LNCaP clone FGC (cell line): ENCODE results near the gene LRP3.
"Not testable (repeated sequence)": the region's sequence is repeated elsewhere in the genome, so short reads cannot be mapped to it uniquely, and the experiment has no call there.

Experiments used
- DNase-seq: peaks from one replicate; pipeline ENCODE4 v3.0.0-alpha.2; 2011; ENCODE audit warnings: low read depth
- H3K4me3 ChIP-seq: 2 replicates; pipeline ENCODE4 v1.5.1; 2011; ENCODE audit warnings: mild to moderate bottlenecking, low read depth, low read length, control low read depth
- TF ChIP-seq, protein P1 (sequence below): IDR thresholded peaks from 2 replicates; pipeline ENCODE4 v1.5.1; 2012; ENCODE audit warnings: mild to moderate bottlenecking; ENCODE audit not compliant: control insufficient read depth, insufficient read depth; ENCODE audit errors: extremely low read depth

The LRP3 gene

GRCh38 chr19:33156334-33156733 lies 37.8 kb upstream of the LRP3 start:
- TF ChIP-seq, protein P1, sequence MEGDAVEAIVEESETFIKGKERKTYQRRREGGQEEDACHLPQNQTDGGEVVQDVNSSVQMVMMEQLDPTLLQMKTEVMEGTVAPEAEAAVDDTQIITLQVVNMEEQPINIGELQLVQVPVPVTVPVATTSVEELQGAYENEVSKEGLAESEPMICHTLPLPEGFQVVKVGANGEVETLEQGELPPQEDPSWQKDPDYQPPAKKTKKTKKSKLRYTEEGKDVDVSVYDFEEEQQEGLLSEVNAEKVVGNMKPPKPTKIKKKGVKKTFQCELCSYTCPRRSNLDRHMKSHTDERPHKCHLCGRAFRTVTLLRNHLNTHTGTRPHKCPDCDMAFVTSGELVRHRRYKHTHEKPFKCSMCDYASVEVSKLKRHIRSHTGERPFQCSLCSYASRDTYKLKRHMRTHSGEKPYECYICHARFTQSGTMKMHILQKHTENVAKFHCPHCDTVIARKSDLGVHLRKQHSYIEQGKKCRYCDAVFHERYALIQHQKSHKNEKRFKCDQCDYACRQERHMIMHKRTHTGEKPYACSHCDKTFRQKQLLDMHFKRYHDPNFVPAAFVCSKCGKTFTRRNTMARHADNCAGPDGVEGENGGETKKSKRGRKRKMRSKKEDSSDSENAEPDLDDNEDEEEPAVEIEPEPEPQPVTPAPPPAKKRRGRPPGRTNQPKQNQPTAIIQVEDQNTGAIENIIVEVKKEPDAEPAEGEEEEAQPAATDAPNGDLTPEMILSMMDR: no peak
- no peak overlapping the region for H3K4me3 ChIP-seq
- no peak for DNase-seq

DNA sequence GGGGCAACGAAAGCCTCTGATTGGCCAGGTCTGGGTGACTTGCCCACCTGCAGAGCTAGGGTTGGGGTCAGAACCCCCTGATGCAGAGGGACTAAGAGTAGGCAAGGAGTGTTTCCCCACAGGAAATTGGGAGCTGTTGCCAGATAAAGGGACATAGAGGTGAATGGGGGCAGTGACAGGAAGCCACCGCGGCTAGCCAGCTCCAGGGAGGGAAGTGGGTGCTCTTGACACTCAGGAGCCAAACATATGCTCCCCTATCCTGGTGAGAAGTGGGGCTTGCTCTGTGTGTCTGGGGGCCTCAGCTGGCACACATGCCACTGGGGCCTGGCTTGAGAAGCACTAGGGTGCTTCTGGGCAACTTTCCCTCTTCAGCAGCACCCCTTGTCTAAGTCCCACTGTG lies 36.2 kb upstream of the LRP3 start:
- H3K4me3 ChIP-seq: no peak overlapping the region
- TF ChIP-seq, protein P1: no peak
- no peak for DNase-seq

DNA sequence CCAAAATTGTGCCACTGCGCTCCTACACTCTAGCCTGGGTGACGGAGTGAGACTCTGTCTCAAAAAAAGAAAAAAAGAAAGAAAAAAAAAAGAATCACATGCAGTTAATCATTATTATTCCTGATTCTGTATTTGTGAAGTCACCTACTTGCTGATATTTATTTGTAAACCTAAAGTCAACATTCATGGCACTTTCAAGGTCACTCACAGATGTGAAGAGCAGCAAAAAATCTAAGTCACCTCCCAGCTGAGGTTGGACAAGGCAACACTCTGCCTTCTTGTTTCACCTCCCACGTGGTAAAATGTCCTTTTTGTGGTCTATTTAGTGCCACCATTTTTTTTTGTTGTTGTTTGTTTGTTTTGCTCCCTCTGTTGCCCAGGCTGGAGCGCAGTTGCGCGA lies 35.8 kb upstream of the LRP3 start:
- DNase-seq: no peak
- no peak overlapping the region for H3K4me3 ChIP-seq
- TF ChIP-seq, protein P1: no peak

GRCh38 chr19:33159149-33159548 lies 35.0 kb upstream of the LRP3 start:
- TF ChIP-seq, protein P1: no peak
- DNase-seq: no peak
- H3K4me3 ChIP-seq: no peak overlapping the region

- H3K4me3 ChIP-seq: no peak overlapping the region
- TF ChIP-seq, protein P1: no peak
- DNase-seq: no peak
Observed at GRCh38 chr19:33159893-33160292, 34.2 kb upstream of the LRP3 start.

DNA sequence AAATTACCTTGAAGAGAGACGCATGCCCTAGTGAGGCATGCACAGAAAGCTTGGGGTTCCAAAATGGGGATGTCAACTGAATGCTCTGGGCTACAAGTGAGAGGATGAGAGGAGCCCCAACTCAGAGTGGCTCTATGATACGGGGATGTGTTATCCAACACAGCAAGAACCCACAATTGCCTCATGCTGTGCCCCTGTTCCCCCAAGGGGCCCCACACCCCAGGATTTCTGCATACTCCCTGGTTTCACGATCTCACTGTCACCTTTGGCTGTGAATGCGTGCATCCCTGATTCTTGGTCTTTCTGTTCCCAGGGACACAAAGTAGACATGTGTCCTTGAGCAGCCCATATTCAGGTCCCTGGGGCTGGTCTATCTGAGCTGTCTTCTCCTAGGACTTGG lies 32.9 kb upstream of the LRP3 start:
- TF ChIP-seq, protein P1: no peak

DNA sequence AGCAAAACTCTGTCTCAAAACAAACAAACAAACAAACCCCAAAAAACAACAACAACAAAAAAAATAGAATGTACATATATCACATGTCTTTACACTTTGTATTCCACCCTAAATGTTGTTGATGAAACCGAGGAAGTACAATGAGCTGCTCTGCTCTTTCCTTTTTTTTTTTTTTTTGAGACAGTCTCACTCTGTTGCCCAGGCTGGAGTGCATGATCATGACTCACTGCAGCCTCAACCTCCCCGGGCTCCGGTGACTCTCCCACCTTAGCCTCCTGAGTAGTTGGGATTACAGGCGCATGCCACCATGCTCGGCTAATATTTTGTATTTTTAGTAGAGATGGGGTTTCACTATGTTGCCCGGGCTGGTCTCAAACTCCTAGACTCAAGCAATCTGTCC lies 30.6 kb upstream of the LRP3 start:
- TF ChIP-seq, protein P1: no peak
- H3K4me3 ChIP-seq: no peak overlapping the region
- DNase-seq: no peak

More for the DNA sequence above, 32.9 kb upstream of the LRP3 start:
- no peak overlapping the region for H3K4me3 ChIP-seq
- no peak for DNase-seq

GRCh38 chr19:33166037-33166436 lies 28.1 kb upstream of the LRP3 start:
- DNase-seq, H3K4me3 ChIP-seq: not testable (repeated sequence)
